Measurements from ENCODE around the gene MRC1. TPM values are rescaled to one million over a fixed set of nuclear protein-coding genes. Genes with fewer than 3 reads are reported as not detected.

MRC1 gene
- total RNA-seq, 2 experiments from 2014 or later, result not detected

- H3K4me1 Mint-ChIP-seq (ENCODE audit: low read depth), result no peaks in the 10 kb centered on the region
- POLR2A ChIA-PET, result no interaction called here
Observed at GRCh38 chr10:17891435-17891834, 82.3 kb downstream of the MRC1 start.

GRCh38 chr10:17904564-17904963, 95.4 kb downstream of the MRC1 start:
- intact Hi-C loops (cut with micrococcal nuclease), result no loop called here
- H3K4me3 Mint-ChIP-seq, result no peak overlapping the region
- TF ChIP-seq CTCF (IDR thresholded peaks at IDR 0.05), result no peak
- ChIA-PET CTCF (no interaction called here), POLR2A (no interaction called here)
- H3K27ac Mint-ChIP-seq, result no peak overlapping the region
- ATAC-seq (no peak), DNase-seq (no peak)
- no peaks in the 10 kb centered on the region for H3K27me3 Mint-ChIP-seq
- H3K36me3 Mint-ChIP-seq (ENCODE audit: low read depth), result no peaks in the 10 kb centered on the region
- no peaks in the 10 kb centered on the region for H3K4me1 Mint-ChIP-seq (ENCODE audit: low read depth)
- H3K9me3 Mint-ChIP-seq, result no peaks in the 10 kb centered on the region

More at GRCh38 chr10:17891435-17891834, 82.3 kb downstream of the MRC1 start:
- intact Hi-C loops (cut with micrococcal nuclease), result no loop called here
- no peak for DNase-seq
- no peak for TF ChIP-seq CTCF (IDR thresholded peaks at IDR 0.05)
- Mint-ChIP-seq H3K27ac (no peak overlapping the region), H3K36me3 (ENCODE audit: low read depth) (no peaks in the 10 kb centered on the region), H3K27me3 (no peaks in the 10 kb centered on the region), H3K9me3 (no peaks in the 10 kb centered on the region), H3K4me3 (no peak overlapping the region)
- no peak for ATAC-seq
- CTCF ChIA-PET, result interaction anchor here (0.7 kb wide), 1 partner anchor 43 kb away, joined by 3 read pairs; no protein-coding TSS in a partner anchor

- intact Hi-C loops (cut with micrococcal nuclease), result no loop called here
- no peak overlapping the region for H3K27ac Mint-ChIP-seq
- ATAC-seq (no peak), DNase-seq (no peak)
- CTCF ChIA-PET, result no interaction called here
- no peak for TF ChIP-seq CTCF (IDR thresholded peaks at IDR 0.05)
- H3K4me3 Mint-ChIP-seq, result no peak overlapping the region
- H3K36me3 Mint-ChIP-seq (ENCODE audit: low read depth), result no peaks in the 10 kb centered on the region
- no peaks in the 10 kb centered on the region for H3K27me3 Mint-ChIP-seq
- no peaks in the 10 kb centered on the region for H3K4me1 Mint-ChIP-seq (ENCODE audit: low read depth)
- POLR2A ChIA-PET, result no interaction called here
- no peaks in the 10 kb centered on the region for H3K9me3 Mint-ChIP-seq
Observed at GRCh38 chr10:17905491-17905890, 96.3 kb downstream of the MRC1 start.

GRCh38 chr10:17906002-17906401, 96.9 kb downstream of the MRC1 start:
- no peak for TF ChIP-seq CTCF (IDR thresholded peaks at IDR 0.05)
- intact Hi-C loops (cut with micrococcal nuclease), result no loop called here
- H3K36me3 Mint-ChIP-seq (ENCODE audit: low read depth), result no peaks in the 10 kb centered on the region
- ATAC-seq (no peak), DNase-seq (no peak)
- no peaks in the 10 kb centered on the region for H3K27me3 Mint-ChIP-seq
- no peaks in the 10 kb centered on the region for H3K4me1 Mint-ChIP-seq (ENCODE audit: low read depth)
- POLR2A ChIA-PET, result no interaction called here
- CTCF ChIA-PET, result no interaction called here
- no peak overlapping the region for H3K4me3 Mint-ChIP-seq
- H3K27ac Mint-ChIP-seq, result no peak overlapping the region
- H3K9me3 Mint-ChIP-seq, result no peaks in the 10 kb centered on the region

GRCh38 chr10:17907641-17908040, 98.5 kb downstream of the MRC1 start:
- intact Hi-C loops (cut with micrococcal nuclease), result no loop called here
- H3K36me3 Mint-ChIP-seq (ENCODE audit: low read depth), result no peaks in the 10 kb centered on the region
- no peak for ATAC-seq
- H3K27ac Mint-ChIP-seq, result no peak overlapping the region
- no peak overlapping the region for H3K4me3 Mint-ChIP-seq
- DNase-seq, result no peak
- ChIA-PET POLR2A (no interaction called here), CTCF (no interaction called here)
- TF ChIP-seq CTCF (IDR thresholded peaks at IDR 0.05), result no peak
- no peaks in the 10 kb centered on the region for H3K9me3 Mint-ChIP-seq
- H3K27me3 Mint-ChIP-seq, result no peaks in the 10 kb centered on the region
- no peaks in the 10 kb centered on the region for H3K4me1 Mint-ChIP-seq (ENCODE audit: low read depth)

Measured in activated CD8-positive, alpha-beta T cell treated with anti-CD3 and anti-CD28 coated beads for 36 hours (primary cell).